HepG2 (cell line): ENCODE measurements around the gene CHST11. TPM values are rescaled to one million over a fixed set of nuclear protein-coding genes. Genes with fewer than 3 reads are reported as not detected.
"Not testable (repeated sequence)": the region's sequence is repeated elsewhere in the genome, so short reads cannot be mapped to it uniquely, and the experiment has no call there.

Source experiments
- ATAC-seq: fragments of 200-7000 bp; cut with Tn5 transposase; 3 replicates; pipeline ENCODE4 v1.9.1; 2020; ENCODE audit warnings: mild to moderate bottlenecking, moderate library complexity
- BruUV-seq: library from RNA; stranded (reverse); fragments of 400-500 nt; replicated peaks from 2 replicates; lab custom pipeline; 2021; lab: Mats Ljungman, UMichigan
- CTCF ChIA-PET: fragments of 300-600 bp; formaldehyde crosslinking; extraction: SDS; loops from one replicate; lab custom pipeline; 2021; ENCODE audit warnings: low total read pairs, inconsistent platforms, low intra/inter-chr PET ratio; lab: Yijun Ruan, JAX
- POLR2A ChIA-PET: fragments of 350-600 bp; sonication (Branson Sonifier 250); formaldehyde crosslinking; loops from one replicate; lab custom pipeline; 2020; ENCODE audit warnings: antibody characterized with exemption, inconsistent platforms; lab: Yijun Ruan, JAX
- DNase-seq: peaks from one replicate; pipeline ENCODE4 v3.0.0-alpha.2; 2015; ENCODE audit warnings: low spot score
- FAIRE-seq: peaks from 3 replicates; lab custom pipeline; 2011; peaks lifted over from hg19 to GRCh38; lab: Jason Lieb, UNC
- H2AFZ ChIP-seq: one replicate; pipeline ENCODE4 v1.6.1; 2011; ENCODE audit warnings: low read length, inconsistent platforms
- H3K27ac ChIP-seq: fragments of 300-600 bp; 3 replicates; pipeline ENCODE4 v1.8.0; 2011; ENCODE audit warnings: mixed run types, mild to moderate bottlenecking, mixed read lengths, low read length, inconsistent platforms; ENCODE audit not compliant: insufficient read depth; ENCODE audit errors: extremely low read length
- H3K27me3 ChIP-seq, 2 experiments: fragments of 200-600 bp in 1 of 2; 2 replicates in 1 of 2; 3 replicates in 1 of 2; pipeline versions ENCODE4 v1.6.0 to v1.8.0; 2011; ENCODE audit warnings: low read length in 2 of 2, mild to moderate bottlenecking in 2 of 2, moderate library complexity in 2 of 2, inconsistent platforms in 1 of 2; ENCODE audit not compliant: insufficient read depth in 2 of 2, control insufficient read depth in 1 of 2
- H3K36me3 ChIP-seq, 2 experiments: fragments of 200-600 bp in 1 of 2; replicated peaks in 1 of 2; 2 replicates in 1 of 2; 3 replicates in 1 of 2; pipeline versions ENCODE4 v1.5.1 to v1.8.0; 2011; ENCODE audit warnings: low read length in 2 of 2, inconsistent platforms in 1 of 2; ENCODE audit not compliant: insufficient read depth in 2 of 2, control insufficient read depth in 1 of 2
- H3K4me1 ChIP-seq: 2 replicates; pipeline ENCODE4 v1.5.1; 2012; ENCODE audit warnings: low read length, inconsistent platforms; ENCODE audit not compliant: insufficient read depth
- H3K4me2 ChIP-seq: 2 replicates; pipeline ENCODE4 v1.6.0; 2011; ENCODE audit warnings: low read depth, low read length, inconsistent platforms
- H3K4me3 ChIP-seq, 3 experiments: fragments of 200-600 bp in 1 of 3; sonication (generic), shearing (Covaris generic) in 1 of 3; replicated peaks in 1 of 3; 2 replicates each; pipeline ENCODE4 v1.5.1; 2011 to 2016; ENCODE audit warnings: low read length in 3 of 3, inconsistent platforms in 2 of 3, low read depth in 2 of 3, mild to moderate bottlenecking in 2 of 3, control low read depth in 1 of 3, mixed read lengths in 1 of 3; ENCODE audit not compliant: insufficient read depth in 1 of 3
- H3K79me2 ChIP-seq: one replicate; pipeline ENCODE4 v1.6.1; 2011; ENCODE audit warnings: low read length, inconsistent platforms; ENCODE audit not compliant: insufficient read depth
- H3K9ac ChIP-seq: 2 replicates; pipeline ENCODE4 v1.6.0; 2011; ENCODE audit warnings: mild to moderate bottlenecking, low read depth, low read length, inconsistent platforms; ENCODE audit not compliant: insufficient read depth
- H3K9me3 ChIP-seq: 2 replicates; pipeline ENCODE4 v1.5.1; 2012; ENCODE audit warnings: mild to moderate bottlenecking, low read length
- H4K20me1 ChIP-seq: 2 replicates; pipeline ENCODE4 v1.6.0; 2011; ENCODE audit warnings: inconsistent platforms, mild to moderate bottlenecking, low read length, moderate library complexity; ENCODE audit not compliant: insufficient read depth
- ADNP ChIP-seq: sonication (generic); formaldehyde crosslinking; IDR thresholded peaks from 2 replicates; pipeline ENCODE4 v1.4.0; 2020; ENCODE audit warnings: missing genetic modification reagents
- CEBPZ ChIP-seq: IDR thresholded peaks from 2 replicates; pipeline ENCODE4 v1.6.1; 2012; ENCODE audit warnings: low read length, improper control_type of control experiment
- CREM ChIP-seq, 2 experiments: sonication (generic) in 1 of 2; formaldehyde crosslinking in 1 of 2; IDR thresholded peaks; 2 replicates each; pipeline versions ENCODE4 v1.4.0 to v1.6.1; 2016 to 2020; ENCODE audit warnings: antibody characterized with exemption in 1 of 2, mild to moderate bottlenecking in 1 of 2, missing genetic modification reagents in 1 of 2
- GFI1 ChIP-seq: sonication (generic); formaldehyde crosslinking; IDR thresholded peaks from 2 replicates; pipeline ENCODE4 v1.5.0; 2020; ENCODE audit warnings: missing genetic modification reagents, mild to moderate bottlenecking, borderline replicate concordance
- HNRNPL ChIP-seq: fragments of 200-400 bp; formaldehyde crosslinking; IDR thresholded peaks from 2 replicates; pipeline ENCODE4 v1.6.1; 2017; ENCODE audit warnings: mild to moderate bottlenecking, low read depth, low read length
- NFKBIZ ChIP-seq: IDR thresholded peaks from 2 replicates; pipeline ENCODE4 v1.6.1; 2018; ENCODE audit warnings: missing genetic modification reagents, missing compliant biosample characterization
- NR3C1 ChIP-seq: sonication (generic); formaldehyde crosslinking; IDR thresholded peaks from 2 replicates; pipeline ENCODE4 v1.4.0; 2020; ENCODE audit warnings: missing genetic modification reagents
- WGBS: methylation state at CpG from one replicate; pipeline ENCODE4 v1.1.6; 2017; ENCODE audit warnings: low lambda C conversion rate; 5-methylcytosine and 5-hydroxymethylcytosine counted together
- in situ Hi-C: cut with HindIII; loops from 2 replicates; pipeline ENCODE4 v1.10.0; 2017; ENCODE audit warnings: low pct_unique_long_range_greater_than_20kb; ENCODE audit not compliant: extremely low pct_ligation_motif_present
- intact Hi-C: fragments of 100-400 bp; cut with micrococcal nuclease; formaldehyde crosslinking; loops from one replicate; pipeline ENCODE4 v1.10.0; 2022; ENCODE audit not compliant: unreplicated experiment
- polyA plus RNA-seq, 8 experiments: library from polyadenylated mRNA; depleted of rRNA in 3 of 8; stranded (reverse) in 7 of 8; unstranded in 1 of 8; fragments of >200 nt; fragmentation: Illumina TruSeq in 4 of 8; extraction: Trizol in 4 of 8; gene quantifications; 2 replicates each; pipeline versions ENCODE4 v1.2.1 to v1.2.3, GENCODE V29; 2011 to 2016; ENCODE audit warnings: low read depth in 4 of 8, missing spikeins in 1 of 8, mixed read lengths in 1 of 8; ENCODE audit not compliant: insufficient read depth in 1 of 8
- total RNA-seq, 5 experiments: library from RNA; depleted of rRNA; stranded (reverse); fragments of >200 nt; fragmentation: Illumina TruSeq; extraction: Trizol; gene quantifications; 2 replicates each; pipeline ENCODE4 v1.2.3, GENCODE V29; 2016; ENCODE audit warnings: low read depth in 1 of 5

The CHST11 gene
- total and polyA plus RNA-seq, 2 of the 13 experiments (the other 11 are each of a cell fraction or from before 2014, with no cell fraction given), result 0.15 TPM; not detected in 1

GRCh38 chr12:104571328-104571727 lies 114.6 kb downstream of the CHST11 start:
- CTCF ChIA-PET, result no interaction called here
- H3K27ac ChIP-seq, result no peak overlapping the region
- TF ChIP-seq ADNP (CRISPR knock-in tag) (no peak), GFI1 (no peak), CEBPZ (no peak), NR3C1 (CRISPR knock-in tag) (no peak), HNRNPL (no peak), NFKBIZ (CRISPR knock-in tag) (no peak), CREM (IDR thresholded peaks at IDR 0.05) (no peak), CREM (CRISPR knock-in tag; IDR thresholded peaks at IDR 0.05) (no peak)
- TF ChIP-seq, all 625 proteins: peak for 0
- WGBS, result 0% methylated on average over 1 of the region's 8 CpGs
- Histone ChIP-seq H3K79me2 (no peaks in the 10 kb centered on the region), H3K4me3 (no peak overlapping the region), H3K9ac (no peak overlapping the region), H3K9me3 (no peaks in the 10 kb centered on the region), H3K27me3 (peaks cover 1 to 3% of the 10 kb centered on the region in 2 experiments; a peak in 3 of 5 replicates), H3K36me3 (no peaks in the 10 kb centered on the region), H3K4me2 (no peak overlapping the region), H2AFZ (no peak overlapping the region), H3K4me1 (no peaks in the 10 kb centered on the region), H4K20me1 (no peaks in the 10 kb centered on the region)
- no peak for ATAC-seq
- POLR2A ChIA-PET, result no interaction called here
- DNase-seq, result no peak
- intact Hi-C loops, result no loop called here
- FAIRE-seq, result no peak
- in situ Hi-C loops, result no loop called here
- no TSS peak for BruUV-seq

GRCh38 chr12:104574353-104574752 lies 117.6 kb downstream of the CHST11 start:
- WGBS, result 57% methylated on average over 3 of the region's 3 CpGs
- CTCF ChIA-PET, in situ Hi-C loops, H3K36me3 ChIP-seq, DNase-seq, H4K20me1 ChIP-seq, H3K4me3 ChIP-seq, intact Hi-C loops, H3K4me1 ChIP-seq, FAIRE-seq, H3K4me2 ChIP-seq, ATAC-seq, POLR2A ChIA-PET, H3K79me2 ChIP-seq, H2AFZ ChIP-seq, BruUV-seq, H3K27ac ChIP-seq, H3K9me3 ChIP-seq, H3K9ac ChIP-seq: not testable (repeated sequence)
- peaks cover 1 to 22% of the 10 kb centered on the region in 2 experiments; a peak in 3 of 5 replicates for H3K27me3 ChIP-seq

- BruUV-seq, in situ Hi-C loops, H3K9me3 ChIP-seq, POLR2A ChIA-PET, FAIRE-seq, intact Hi-C loops, ATAC-seq, H3K79me2 ChIP-seq, H4K20me1 ChIP-seq, H3K9ac ChIP-seq, H3K36me3 ChIP-seq, H3K4me2 ChIP-seq, H2AFZ ChIP-seq, CTCF ChIA-PET, H3K4me3 ChIP-seq, H3K27ac ChIP-seq, H3K4me1 ChIP-seq, DNase-seq: not testable (repeated sequence)
- H3K27me3 ChIP-seq, result peaks cover 1 to 22% of the 10 kb centered on the region in 2 experiments; a peak in 3 of 5 replicates
- WGBS, result 21% methylated on average over 6 of the region's 6 CpGs
Observed at GRCh38 chr12:104574758-104575157, 118.0 kb downstream of the CHST11 start.
